ENCODE results near the gene ADAMTSL2. TPM values are rescaled to one million over a fixed set of nuclear protein-coding genes. Genes with fewer than 3 reads are reported as not detected.

Gene ADAMTSL2
- polyA plus RNA-seq, 2 of the 4 experiments (the other 2 are of a cell fraction): not detected

GRCh38 chr9:133543772-133544467 is 9.4 kb downstream of the ADAMTSL2 start:
- TF ChIP-seq POLR2A (IDR thresholded peaks at IDR 0.05; ENCODE audit: low read length): no peak
- no peak for TF ChIP-seq KDM1A (IDR thresholded peaks at IDR 0.05; ENCODE audit: low read depth)
- TF ChIP-seq FOSB (CRISPR knock-in tag; IDR thresholded peaks at IDR 0.05): no peak
- no peak for TF ChIP-seq RCOR1 (IDR thresholded peaks at IDR 0.05; ENCODE audit: low read depth, low read length)
- no peak for TF ChIP-seq HDAC2 (IDR thresholded peaks at IDR 0.05)
- no peak for TF ChIP-seq EHMT2 (IDR thresholded peaks at IDR 0.05; ENCODE audit: low read depth)
- no peak for TF ChIP-seq ESRRA (IDR thresholded peaks at IDR 0.05; ENCODE audit: borderline replicate concordance, low read length)
- DNase-seq (ENCODE audit: low read depth in 1 of 2, low spot score in 1 of 2) (no peak), ATAC-seq (no peak), FAIRE-seq (no peak)
- Histone ChIP-seq H3K4me1 (no peaks in the 10 kb centered on the region), H3K4me3 (no peak overlapping the region), H3K9me3 (no peaks in the 10 kb centered on the region), H3K4me2 (no peak overlapping the region), H3K27ac (no peak overlapping the region)
- ChIA-PET POLR2A (no interaction called here), CTCF (interaction anchor here (1.0 to 2.3 kb wide), 2 partner anchors 10 to 12 kb away, joined by 3 to 10 read pairs; no protein-coding TSS in a partner anchor)
- WGBS (ENCODE audit: missing lambda C conversion rate): 49% methylated on average over 13 of the region's 16 CpGs

- Histone ChIP-seq H3K4me1 (no peaks in the 10 kb centered on the region), H3K9me3 (no peaks in the 10 kb centered on the region), H3K4me2 (no peak overlapping the region), H3K4me3 (no peak overlapping the region), H3K27ac (no peak overlapping the region)
- TF ChIP-seq SREBF2 (IDR thresholded peaks at IDR 0.05) (no peak), POLR2A (IDR thresholded peaks at IDR 0.05; ENCODE audit: low read length) (no peak)
- no peak for DNase-seq (ENCODE audit: low read depth in 1 of 2, low spot score in 1 of 2)
- FAIRE-seq: no peak
- 67% methylated on average over 18 of the region's 25 CpGs for WGBS (ENCODE audit: missing lambda C conversion rate)
- POLR2A ChIA-PET: no interaction called here
- CTCF ChIA-PET: no interaction called here
- no peak for ATAC-seq
Measured at GRCh38 chr9:133545494-133546286, 11.2 kb downstream of the ADAMTSL2 start.

- ATAC-seq (no peak), FAIRE-seq (no peak), DNase-seq (ENCODE audit: low read depth in 1 of 2, low spot score in 1 of 2) (no peak)
- Histone ChIP-seq H3K4me1 (no peaks in the 10 kb centered on the region), H3K4me2 (no peak overlapping the region), H3K9me3 (no peaks in the 10 kb centered on the region), H3K27ac (no peak overlapping the region), H3K4me3 (no peak overlapping the region)
- TF ChIP-seq EHMT2 (IDR thresholded peaks at IDR 0.05; ENCODE audit: low read depth) (no peak), MYC (IDR thresholded peaks at IDR 0.05; ENCODE audit: borderline replicate concordance, low read length) (no peak), HOXA7 (CRISPR knock-in tag; IDR thresholded peaks at IDR 0.05) (no peak), CTCF (IDR thresholded peaks at IDR 0.05) (no peak), ZSCAN20 (CRISPR knock-in tag; IDR thresholded peaks at IDR 0.05) (no peak), SMC3 (IDR thresholded peaks at IDR 0.05) (no peak)
- TF ChIP-seq, protein P1, sequence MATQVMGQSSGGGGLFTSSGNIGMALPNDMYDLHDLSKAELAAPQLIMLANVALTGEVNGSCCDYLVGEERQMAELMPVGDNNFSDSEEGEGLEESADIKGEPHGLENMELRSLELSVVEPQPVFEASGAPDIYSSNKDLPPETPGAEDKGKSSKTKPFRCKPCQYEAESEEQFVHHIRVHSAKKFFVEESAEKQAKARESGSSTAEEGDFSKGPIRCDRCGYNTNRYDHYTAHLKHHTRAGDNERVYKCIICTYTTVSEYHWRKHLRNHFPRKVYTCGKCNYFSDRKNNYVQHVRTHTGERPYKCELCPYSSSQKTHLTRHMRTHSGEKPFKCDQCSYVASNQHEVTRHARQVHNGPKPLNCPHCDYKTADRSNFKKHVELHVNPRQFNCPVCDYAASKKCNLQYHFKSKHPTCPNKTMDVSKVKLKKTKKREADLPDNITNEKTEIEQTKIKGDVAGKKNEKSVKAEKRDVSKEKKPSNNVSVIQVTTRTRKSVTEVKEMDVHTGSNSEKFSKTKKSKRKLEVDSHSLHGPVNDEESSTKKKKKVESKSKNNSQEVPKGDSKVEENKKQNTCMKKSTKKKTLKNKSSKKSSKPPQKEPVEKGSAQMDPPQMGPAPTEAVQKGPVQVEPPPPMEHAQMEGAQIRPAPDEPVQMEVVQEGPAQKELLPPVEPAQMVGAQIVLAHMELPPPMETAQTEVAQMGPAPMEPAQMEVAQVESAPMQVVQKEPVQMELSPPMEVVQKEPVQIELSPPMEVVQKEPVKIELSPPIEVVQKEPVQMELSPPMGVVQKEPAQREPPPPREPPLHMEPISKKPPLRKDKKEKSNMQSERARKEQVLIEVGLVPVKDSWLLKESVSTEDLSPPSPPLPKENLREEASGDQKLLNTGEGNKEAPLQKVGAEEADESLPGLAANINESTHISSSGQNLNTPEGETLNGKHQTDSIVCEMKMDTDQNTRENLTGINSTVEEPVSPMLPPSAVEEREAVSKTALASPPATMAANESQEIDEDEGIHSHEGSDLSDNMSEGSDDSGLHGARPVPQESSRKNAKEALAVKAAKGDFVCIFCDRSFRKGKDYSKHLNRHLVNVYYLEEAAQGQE (IDR thresholded peaks at IDR 0.05): no peak
- TF ChIP-seq, protein P2, sequence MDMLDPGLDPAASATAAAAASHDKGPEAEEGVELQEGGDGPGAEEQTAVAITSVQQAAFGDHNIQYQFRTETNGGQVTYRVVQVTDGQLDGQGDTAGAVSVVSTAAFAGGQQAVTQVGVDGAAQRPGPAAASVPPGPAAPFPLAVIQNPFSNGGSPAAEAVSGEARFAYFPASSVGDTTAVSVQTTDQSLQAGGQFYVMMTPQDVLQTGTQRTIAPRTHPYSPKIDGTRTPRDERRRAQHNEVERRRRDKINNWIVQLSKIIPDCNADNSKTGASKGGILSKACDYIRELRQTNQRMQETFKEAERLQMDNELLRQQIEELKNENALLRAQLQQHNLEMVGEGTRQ (IDR thresholded peaks at IDR 0.05): no peak
- 40% methylated on average over 1 of the region's 8 CpGs for WGBS (ENCODE audit: missing lambda C conversion rate)
- ChIA-PET CTCF (no interaction called here), POLR2A (no interaction called here)
Measured at GRCh38 chr9:133546287-133546680, 11.8 kb downstream of the ADAMTSL2 start.
